Epithelial cell of proximal tubule (primary cell): Measurements from ENCODE around the gene SLC25A22. TPM values are rescaled to one million over a fixed set of nuclear protein-coding genes. Genes with fewer than 3 reads are reported as not detected.
A peak's percentile ranks its signal among the peaks of the same experiment; 100 is the strongest.

ENCODE experiments used
- DNase-seq: peaks from one replicate; pipeline ENCODE4 v3.0.0-alpha.2; 2011; ENCODE audit warnings: low read depth
- H3K4me3 ChIP-seq: 2 replicates; pipeline ENCODE4 v1.5.1; 2011; ENCODE audit warnings: low read depth, mild to moderate bottlenecking, low read length
- CTCF ChIP-seq: conservative IDR thresholded peaks from 2 replicates; pipeline ENCODE4 v1.5.1; 2012; ENCODE audit warnings: low read depth, mild to moderate bottlenecking, low read length
- total RNA-seq: library from RNA; depleted of rRNA; stranded (reverse); fragments of >200 nt; gene quantifications from 2 replicates; pipeline ENCODE4 v1.2.3, GENCODE V29; 2015

SLC25A22 gene
- total RNA-seq, 1 donor from 2014 or later, result 20.1 TPM

GRCh38 chr11:833849-834311 is 35.8 kb upstream of the SLC25A22 start:
- TF ChIP-seq CTCF, result no peak
- DNase-seq, result no peak
- peak overlapping the region; percentile 72 for H3K4me3 ChIP-seq

- H3K4me3 ChIP-seq, result peak overlapping the region; percentile 72
- no peak for DNase-seq
- TF ChIP-seq CTCF, result no peak
Observed at GRCh38 chr11:833114-833791, 35.2 kb upstream of the SLC25A22 start.

GRCh38 chr11:832529-833113 is 34.5 kb upstream of the SLC25A22 start, which contains the start of gene CD151:
TSS of gene CD151 (plus strand) at chr11:832952. CDS start at chr11:836070, 3,118 bp downstream.
- no peak for TF ChIP-seq CTCF
- H3K4me3 ChIP-seq, result peak within 1 kb of the TSS; percentile 72
- DNase-seq, result no peak

- peak overlapping the region; percentile 59 for H3K4me3 ChIP-seq
- DNase-seq, result no peak
- TF ChIP-seq CTCF, result no peak
Observed at GRCh38 chr11:831961-832528, 34.0 kb upstream of the SLC25A22 start.

GRCh38 chr11:831118-831864 is 33.2 kb upstream of the SLC25A22 start:
- TF ChIP-seq CTCF, result no peak
- peak overlapping the region; percentile 59 for H3K4me3 ChIP-seq
- DNase-seq, result no peak

GRCh38 chr11:830295-831117 is 32.4 kb upstream of the SLC25A22 start:
- TF ChIP-seq CTCF, result no peak
- no peak for DNase-seq
- peak overlapping the region; percentile 53 for H3K4me3 ChIP-seq
